SU-DHL-6 (cell line): Measurements from ENCODE around the gene ZNF335.

Experiments
- H2AFZ ChIP-seq: fragments of 200-600 bp; sonication (generic); 2 replicates; pipeline ENCODE4 v1.6.1; 2014; ENCODE audit warnings: low read depth, mild to moderate bottlenecking, moderate library complexity, mixed read lengths, antibody characterized with exemption, low read length; ENCODE audit not compliant: severe bottlenecking
- H3F3A ChIP-seq: fragments of 200-600 bp; shearing (Covaris generic); 2 replicates; pipeline ENCODE4 v1.6.0; 2016; ENCODE audit warnings: antibody characterized with exemption, mild to moderate bottlenecking; ENCODE audit not compliant: insufficient read depth
- H3K27ac ChIP-seq: fragments of 200-600 bp; sonication (generic); 2 replicates; pipeline ENCODE4 v1.5.1; 2016; ENCODE audit warnings: low read depth, mild to moderate bottlenecking, low read length, moderate library complexity, mixed read lengths
- H3K27me3 ChIP-seq: fragments of 200-600 bp; sonication (generic), shearing (Covaris generic); 2 replicates; pipeline ENCODE4 v1.6.0; 2014; ENCODE audit warnings: mild to moderate bottlenecking, low read length
- H3K36me3 ChIP-seq: fragments of 200-600 bp; sonication (generic); 2 replicates; pipeline ENCODE4 v1.6.1; 2014; ENCODE audit warnings: mild to moderate bottlenecking, low read length, mixed read lengths
- H3K4me2 ChIP-seq: fragments of 300-600, 200-600 bp; shearing (Covaris generic), sonication (generic); 2 replicates; pipeline ENCODE4 v1.6.0; 2014; ENCODE audit warnings: low read length, low read depth, mild to moderate bottlenecking; ENCODE audit not compliant: poor library complexity, severe bottlenecking
- H3K4me3 ChIP-seq: fragments of 200-600 bp; sonication (generic); 2 replicates; pipeline ENCODE4 v1.5.1; 2014; ENCODE audit warnings: antibody characterized with exemption, low read length, mild to moderate bottlenecking, mixed read lengths; ENCODE audit not compliant: insufficient read depth, poor library complexity, severe bottlenecking
- H3K79me2 ChIP-seq: fragments of 200-600 bp; sonication (generic); 2 replicates; pipeline ENCODE4 v1.6.1; 2014; ENCODE audit warnings: mild to moderate bottlenecking, low read length, moderate library complexity; ENCODE audit not compliant: insufficient read depth
- H3K9ac ChIP-seq: fragments of 200-600 bp; sonication (generic); 2 replicates; pipeline ENCODE4 v1.7.0; 2014; ENCODE audit warnings: mild to moderate bottlenecking, low read length
- H3K9me2 ChIP-seq: fragments of 200-600 bp; sonication (generic); replicated peaks from 2 replicates; pipeline ENCODE4 v1.6.1; 2014; ENCODE audit warnings: low read length; ENCODE audit not compliant: insufficient read depth
- H3K9me3 ChIP-seq: fragments of 200-600 bp; sonication (generic); 2 replicates; pipeline ENCODE4 v1.6.1; 2014; ENCODE audit warnings: low read length, mixed read lengths; ENCODE audit not compliant: insufficient read depth
- H4K20me1 ChIP-seq: fragments of 200-600 bp; sonication (generic); 2 replicates; pipeline ENCODE4 v1.6.1; 2014; ENCODE audit warnings: low read depth, mild to moderate bottlenecking, antibody characterized with exemption, low read length, moderate library complexity, mixed read lengths
- CTCF ChIP-seq: fragments of 200-600 bp; sonication (generic); IDR thresholded peaks from one replicate; pipeline ENCODE4 v1.5.1; 2017; ENCODE audit warnings: antibody characterized with exemption, mild to moderate bottlenecking, low read length, moderate library complexity; ENCODE audit not compliant: insufficient read depth, poor library complexity, severe bottlenecking
- EZH2phosphoT487 ChIP-seq: fragments of 200-600 bp; sonication (generic), shearing (Covaris generic); conservative IDR thresholded peaks from 2 replicates; pipeline ENCODE4 v1.6.1; 2018; ENCODE audit warnings: mild to moderate bottlenecking, antibody characterized with exemption, low read length, moderate library complexity, mixed read lengths

ZNF335 gene

GRCh38 chr20:45899046-45899835 lies 72.8 kb downstream of the ZNF335 start:
- Histone ChIP-seq H3K27ac (no peak overlapping the region), H2AFZ (no peak overlapping the region), H3K79me2 (no peaks in the 10 kb centered on the region), H3K36me3 (no peaks in the 10 kb centered on the region), H3K9me2 (no peaks in the 10 kb centered on the region), H3K27me3 (no peaks in the 10 kb centered on the region), H3K4me2 (no peak overlapping the region), H3K9ac (no peak overlapping the region), H3F3A (no peaks in the 10 kb centered on the region), H3K4me3 (no peak overlapping the region), H3K9me3 (no peaks in the 10 kb centered on the region), H4K20me1 (no peaks in the 10 kb centered on the region)
- TF ChIP-seq EZH2phosphoT487 (no peak), CTCF (no peak)
